Bronchial epithelial cell (primary cell): ENCODE results near the gene CKS2. TPM values are rescaled to one million over a fixed set of nuclear protein-coding genes. Genes with fewer than 3 reads are reported as not detected.
"Not testable (repeated sequence)": the region's sequence is repeated elsewhere in the genome, so short reads cannot be mapped to it uniquely, and the experiment has no call there.

Source experiments
- DNase-seq: peaks from one replicate; pipeline ENCODE4 v3.0.0-alpha.2; 2010; ENCODE audit warnings: low read depth
- FAIRE-seq: peaks from 2 replicates; lab custom pipeline; 2011; peaks lifted over from hg19 to GRCh38; lab: Jason Lieb, UNC
- H3K27me3 ChIP-seq: 2 replicates; pipeline ENCODE4 v1.5.1; 2011; ENCODE audit warnings: low read length; ENCODE audit not compliant: control insufficient read depth, insufficient read depth
- H3K36me3 ChIP-seq: 2 replicates; pipeline ENCODE4 v1.5.1; 2011; ENCODE audit warnings: low read length; ENCODE audit not compliant: control insufficient read depth, insufficient read depth
- H3K4me3 ChIP-seq: 2 replicates; pipeline ENCODE4 v1.5.1; 2011; ENCODE audit warnings: mild to moderate bottlenecking, low read depth, low read length, control low read depth
- total RNA-seq: library from RNA; depleted of rRNA; stranded (reverse); fragments of >200 nt; gene quantifications from 2 replicates; pipeline ENCODE4 v1.2.1, GENCODE V29; 2014
- TF ChIP-seq, protein P1 (sequence below): IDR thresholded peaks from 2 replicates; pipeline ENCODE4 v1.5.1; 2011; ENCODE audit warnings: mild to moderate bottlenecking, moderate library complexity, low read length, control low read depth, inconsistent platforms; ENCODE audit not compliant: insufficient read depth, severe bottlenecking

CKS2 gene
- total RNA-seq, 1 donor from 2014 or later, result 16.3 TPM

DNA sequence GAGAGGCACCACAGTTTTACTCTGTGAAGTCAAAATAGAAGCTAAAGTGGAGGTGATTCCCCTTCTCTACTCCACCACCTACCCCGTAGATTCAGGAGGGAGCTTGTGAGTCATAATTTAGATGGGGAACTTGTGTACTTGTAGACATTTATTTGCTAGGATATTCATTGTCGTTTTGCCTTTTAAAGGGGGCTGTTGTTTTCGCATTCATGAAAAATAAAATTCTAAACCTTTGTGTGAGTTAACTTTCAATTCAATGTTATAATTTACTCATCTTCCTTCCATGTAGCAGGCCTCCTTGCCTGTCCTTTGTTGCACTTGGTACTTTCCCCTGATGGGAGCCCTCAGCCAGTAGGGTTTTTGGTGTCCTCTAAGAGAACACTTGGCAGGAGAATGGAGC lies 29.3 kb downstream of the CKS2 start:
- Histone ChIP-seq H3K27me3 (no peaks in the 10 kb centered on the region), H3K4me3 (no peak overlapping the region), H3K36me3 (peaks cover 8% of the 10 kb centered on the region)
- no peak for DNase-seq
- no peak for FAIRE-seq
- TF ChIP-seq, protein P1, sequence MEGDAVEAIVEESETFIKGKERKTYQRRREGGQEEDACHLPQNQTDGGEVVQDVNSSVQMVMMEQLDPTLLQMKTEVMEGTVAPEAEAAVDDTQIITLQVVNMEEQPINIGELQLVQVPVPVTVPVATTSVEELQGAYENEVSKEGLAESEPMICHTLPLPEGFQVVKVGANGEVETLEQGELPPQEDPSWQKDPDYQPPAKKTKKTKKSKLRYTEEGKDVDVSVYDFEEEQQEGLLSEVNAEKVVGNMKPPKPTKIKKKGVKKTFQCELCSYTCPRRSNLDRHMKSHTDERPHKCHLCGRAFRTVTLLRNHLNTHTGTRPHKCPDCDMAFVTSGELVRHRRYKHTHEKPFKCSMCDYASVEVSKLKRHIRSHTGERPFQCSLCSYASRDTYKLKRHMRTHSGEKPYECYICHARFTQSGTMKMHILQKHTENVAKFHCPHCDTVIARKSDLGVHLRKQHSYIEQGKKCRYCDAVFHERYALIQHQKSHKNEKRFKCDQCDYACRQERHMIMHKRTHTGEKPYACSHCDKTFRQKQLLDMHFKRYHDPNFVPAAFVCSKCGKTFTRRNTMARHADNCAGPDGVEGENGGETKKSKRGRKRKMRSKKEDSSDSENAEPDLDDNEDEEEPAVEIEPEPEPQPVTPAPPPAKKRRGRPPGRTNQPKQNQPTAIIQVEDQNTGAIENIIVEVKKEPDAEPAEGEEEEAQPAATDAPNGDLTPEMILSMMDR, result no peak

GRCh38 chr9:89342213-89342612 lies 31.2 kb downstream of the CKS2 start:
- no peak overlapping the region for H3K4me3 ChIP-seq
- FAIRE-seq, result no peak
- no peak for DNase-seq

DNA sequence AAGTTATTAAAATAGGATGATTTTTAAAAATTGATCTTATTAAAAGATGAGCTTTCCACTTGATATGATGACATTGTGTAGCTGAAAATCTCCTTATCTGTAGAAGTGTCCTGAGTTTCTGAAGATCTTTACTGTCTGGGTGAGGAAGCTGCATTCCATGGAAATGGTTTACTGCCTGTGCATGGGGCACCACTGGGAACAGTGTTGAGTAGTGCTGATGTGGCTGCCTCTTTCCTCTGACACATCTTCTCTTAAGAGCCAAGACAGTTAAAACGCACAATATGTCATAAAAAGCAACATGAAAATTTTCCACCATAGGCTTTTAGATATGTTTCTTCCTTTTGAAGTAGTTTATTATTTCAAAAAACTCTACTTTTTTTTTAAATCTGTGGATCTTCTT lies 32.0 kb downstream of the CKS2 start:
- FAIRE-seq (no peak), DNase-seq (no peak)
- TF ChIP-seq, protein P1, result no peak
- H3K36me3 ChIP-seq, result peaks cover 11% of the 10 kb centered on the region
- no peaks in the 10 kb centered on the region for H3K27me3 ChIP-seq
- H3K4me3 ChIP-seq, result no peak overlapping the region

More at GRCh38 chr9:89342213-89342612, 31.2 kb downstream of the CKS2 start:
- Histone ChIP-seq H3K36me3 (peaks cover 11% of the 10 kb centered on the region), H3K27me3 (no peaks in the 10 kb centered on the region)
- TF ChIP-seq, protein P1, result no peak

- H3K36me3 ChIP-seq, result peaks cover 17% of the 10 kb centered on the region
- H3K27me3 ChIP-seq, H3K4me3 ChIP-seq, FAIRE-seq, DNase-seq: not testable (repeated sequence)
Measured at GRCh38 chr9:89343812-89344211, 32.8 kb downstream of the CKS2 start.

- peaks cover 21% of the 10 kb centered on the region for H3K36me3 ChIP-seq
- TF ChIP-seq, protein P1, result no peak
- H3K4me3 ChIP-seq, result no peak overlapping the region
Measured at GRCh38 chr9:89345476-89345875, 34.5 kb downstream of the CKS2 start.

DNA sequence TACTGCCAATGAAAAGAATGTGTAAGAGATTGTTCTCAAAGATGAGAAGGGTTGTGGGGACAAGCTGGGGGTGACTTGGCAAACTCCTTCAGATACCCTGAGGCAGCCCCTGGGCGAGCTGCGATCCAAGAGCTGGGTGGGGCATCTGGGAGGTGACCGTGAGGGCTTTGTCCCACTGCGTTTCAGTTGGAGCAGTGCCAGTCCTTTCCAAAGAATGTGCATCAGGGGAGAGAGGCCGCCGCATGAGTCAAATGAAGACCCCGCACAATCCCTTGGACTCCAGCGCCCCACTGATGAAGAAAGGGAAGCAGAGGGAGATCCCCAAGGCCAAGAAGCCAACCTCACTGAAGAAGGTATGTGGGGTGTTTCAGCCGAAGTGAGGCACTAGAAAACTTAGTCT lies 35.7 kb downstream of the CKS2 start:
- TF ChIP-seq, protein P1, result no peak
- Histone ChIP-seq H3K36me3 (peaks cover 23% of the 10 kb centered on the region), H3K4me3 (no peak overlapping the region), H3K27me3 (no peaks in the 10 kb centered on the region)
- FAIRE-seq (no peak), DNase-seq (no peak)

More at GRCh38 chr9:89345476-89345875, 34.5 kb downstream of the CKS2 start:
- FAIRE-seq, result peak; percentile 90
- no peak for DNase-seq
- no peaks in the 10 kb centered on the region for H3K27me3 ChIP-seq
